Measurements from ENCODE around the gene CHST4. TPM values are rescaled to one million over a fixed set of nuclear protein-coding genes. Genes with fewer than 3 reads are reported as not detected.

The CHST4 gene
- total RNA-seq, 2 experiments from 2014 or later: not detected

Other genes with a start within 250 kb of the CHST4 start
- gene CMTR2, start 237.0 kb upstream of the CHST4 start, total RNA-seq: 1 to 10 TPM; 7.7 to 9.2 TPM
- gene CALB2, start 167.7 kb upstream of the CHST4 start, total RNA-seq: not detected
- not detected for gene TLE7, start 84.4 kb upstream of the CHST4 start, total RNA-seq
- gene ZNF23, start 64.2 kb upstream of the CHST4 start, total RNA-seq: 1 to 10 TPM; 8.0 to 8.5 TPM
- gene ZNF19, start 37.1 kb upstream of the CHST4 start, total RNA-seq: 1 to 10 TPM; 4.8 to 6.7 TPM
- gene TAT, start 50.7 kb downstream of the CHST4 start, total RNA-seq: not detected
- gene MARVELD3, start 99.8 kb downstream of the CHST4 start, total RNA-seq: not detected
- gene PHLPP2, start 198.3 kb downstream of the CHST4 start, total RNA-seq: 1 to 10 TPM; 6.9 to 7.0 TPM